HuH-7 (cell line): ENCODE data around the gene WT1.

Experiments
- DNase-seq: peaks from one replicate; pipeline ENCODE4 v3.0.0; 2011; ENCODE audit warnings: low spot score

The WT1 gene

DNA sequence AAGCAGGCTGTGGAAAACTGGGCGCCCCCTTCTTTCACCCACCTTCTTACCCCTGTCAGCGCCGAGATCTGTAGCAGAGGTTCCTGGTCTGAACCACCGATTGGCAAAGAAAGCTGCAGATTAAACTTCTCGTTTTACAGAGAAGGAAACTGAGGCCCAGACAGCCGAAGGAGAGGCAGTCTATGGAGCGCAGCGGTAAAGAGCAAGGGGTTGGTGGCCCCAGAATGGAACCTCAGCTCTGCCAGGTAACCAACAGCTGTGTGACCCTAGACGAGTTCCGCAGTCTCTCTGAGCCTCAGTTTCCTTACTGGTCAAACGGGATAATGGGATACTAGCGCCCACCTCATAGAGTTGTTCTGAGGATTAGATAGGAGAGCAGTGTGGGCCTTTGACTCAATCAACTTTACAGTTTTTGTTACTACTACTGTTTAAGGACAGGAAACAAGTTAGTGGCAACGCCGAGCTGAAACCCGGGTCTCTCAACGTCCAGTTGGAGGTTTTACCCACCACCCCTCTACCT, 3.1 kb upstream of the WT1 start:
- DNase-seq, result no peak

DNA sequence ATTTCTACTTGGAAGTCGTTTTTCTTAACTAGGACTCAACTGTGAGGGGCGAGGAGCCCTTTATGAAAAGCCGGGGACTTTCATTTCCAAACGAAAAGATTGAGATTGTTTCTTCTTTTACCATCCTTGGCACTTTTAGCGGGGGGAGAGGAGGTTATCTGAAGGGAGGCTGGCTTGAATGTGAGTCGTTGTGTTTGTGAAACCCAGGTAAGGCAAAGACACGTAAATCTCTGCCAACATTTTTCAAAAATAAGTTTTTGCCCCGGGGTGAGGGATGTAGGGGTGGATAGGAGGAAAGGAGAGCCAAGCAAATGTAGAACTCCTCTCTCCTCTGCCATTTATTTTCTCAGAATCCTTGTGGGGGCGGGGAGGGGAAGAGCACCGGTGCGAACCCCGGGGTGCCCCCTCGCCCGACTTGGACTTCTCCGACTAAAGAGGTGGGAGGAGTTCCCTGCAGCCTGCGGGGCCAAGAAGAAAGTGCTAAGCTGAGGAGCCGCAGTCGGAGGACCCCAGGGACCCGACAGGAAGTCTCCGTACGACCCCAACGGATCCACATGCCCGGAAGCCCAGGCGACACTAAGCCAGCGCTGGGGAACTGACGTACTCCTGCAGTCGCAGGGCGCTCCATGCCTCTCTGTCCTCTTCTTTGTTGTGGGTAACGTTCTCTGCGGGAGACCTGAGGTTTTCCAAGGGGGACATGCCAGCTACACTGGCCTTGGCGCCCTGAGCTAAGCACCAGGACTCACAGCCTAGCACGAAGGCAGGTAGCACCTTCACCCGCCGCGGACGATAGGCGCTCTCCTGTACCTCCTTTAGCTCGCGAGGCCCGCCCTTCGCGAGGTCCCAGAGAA, 2.4 kb upstream of the WT1 start:
- DNase-seq, result no peak

DNA sequence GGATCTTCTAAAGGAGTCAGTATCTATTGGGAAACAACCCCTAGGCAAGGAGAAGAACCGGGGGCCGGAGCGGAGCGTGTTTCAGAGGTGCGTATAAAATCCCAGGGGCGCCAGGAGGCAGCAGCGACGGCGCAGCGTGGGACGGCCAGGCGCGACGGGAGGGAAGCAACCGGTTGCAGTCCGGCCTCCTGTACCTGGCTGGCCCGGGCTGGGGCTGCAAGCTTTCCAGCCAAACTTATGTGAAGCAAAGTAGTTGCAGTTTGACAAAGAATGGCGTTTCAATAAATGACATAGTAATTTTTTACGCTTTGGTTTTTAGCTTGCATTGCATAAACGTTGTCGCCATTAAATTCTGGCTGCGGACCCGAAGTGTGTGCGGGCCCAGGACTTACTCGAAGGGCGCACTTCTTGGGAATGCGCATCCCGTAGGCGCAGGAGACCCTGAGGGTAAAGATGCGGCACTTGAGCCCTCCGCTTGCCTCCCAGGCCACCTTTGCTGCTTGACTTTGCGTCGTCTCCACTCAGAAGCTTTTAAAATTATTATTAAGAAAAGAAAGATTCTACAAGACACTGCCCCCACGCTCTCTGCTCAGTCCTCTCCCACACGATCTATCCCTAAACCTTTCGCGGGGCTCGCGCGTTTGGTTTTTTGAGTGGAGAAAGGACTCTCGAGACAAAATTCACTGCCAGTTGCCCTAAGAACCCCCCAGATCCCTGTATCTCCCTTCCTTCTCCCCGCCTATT, 1.6 kb upstream of the WT1 start:
- DNase-seq, result no peak

DNA sequence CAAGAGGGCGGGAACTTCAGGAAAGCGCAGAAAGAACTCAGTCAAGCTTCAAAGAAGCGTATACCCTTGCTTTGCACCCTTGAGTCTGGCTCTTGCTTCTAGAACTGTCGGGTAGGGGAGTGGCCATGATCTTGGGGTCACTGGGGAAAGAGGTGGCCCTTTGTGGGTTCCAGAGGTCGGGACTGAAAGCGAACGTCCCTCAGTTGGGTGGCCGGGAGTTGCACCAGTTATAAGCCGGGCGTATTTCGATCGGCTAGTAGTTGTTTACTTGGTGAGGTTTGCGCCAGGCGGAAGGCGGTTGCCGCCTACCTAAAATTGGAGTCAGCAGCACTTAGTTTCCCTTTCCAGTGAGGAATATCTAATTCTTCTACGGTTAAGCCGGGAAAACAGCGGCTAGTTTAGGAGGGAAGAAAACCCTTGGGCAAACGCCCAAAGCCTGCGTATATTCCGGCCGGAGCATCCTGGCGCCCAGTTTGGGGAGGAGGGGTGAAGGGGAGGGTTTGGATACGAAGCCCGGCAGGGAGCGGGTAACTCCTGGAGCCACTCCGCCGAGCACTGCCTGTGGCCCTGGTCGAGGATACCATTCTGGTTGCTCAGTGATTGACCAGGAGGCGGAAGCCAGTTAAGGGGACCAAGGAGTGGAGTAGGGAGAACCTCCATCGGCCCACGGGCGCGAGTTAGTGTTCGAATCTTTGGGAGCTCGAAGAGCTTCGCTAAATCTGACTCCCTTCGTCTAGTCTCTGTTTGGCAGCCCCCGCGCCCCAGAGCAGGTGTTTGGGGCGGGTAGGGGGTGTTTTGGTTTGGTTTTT, 807 bp upstream of the WT1 start:
- DNase-seq, result no peak

DNA sequence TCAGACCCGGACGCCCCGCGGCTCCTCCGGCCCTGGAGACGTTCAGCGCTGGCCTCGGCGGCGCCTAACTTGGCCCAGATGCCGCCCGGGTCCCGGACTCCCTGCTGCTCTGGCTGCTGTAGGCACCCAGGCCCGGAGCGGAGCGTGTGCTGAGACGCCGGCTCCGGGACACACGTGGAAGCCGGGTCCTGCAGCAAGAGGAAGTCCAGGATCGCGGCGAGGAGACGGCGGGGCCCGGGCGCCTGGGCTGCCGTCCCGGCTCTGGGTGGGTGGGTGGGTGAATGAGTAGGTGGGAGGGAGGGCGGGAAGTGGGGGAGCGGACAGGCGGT, 223 bp downstream of the WT1 start:
- DNase-seq, result no peak

DNA sequence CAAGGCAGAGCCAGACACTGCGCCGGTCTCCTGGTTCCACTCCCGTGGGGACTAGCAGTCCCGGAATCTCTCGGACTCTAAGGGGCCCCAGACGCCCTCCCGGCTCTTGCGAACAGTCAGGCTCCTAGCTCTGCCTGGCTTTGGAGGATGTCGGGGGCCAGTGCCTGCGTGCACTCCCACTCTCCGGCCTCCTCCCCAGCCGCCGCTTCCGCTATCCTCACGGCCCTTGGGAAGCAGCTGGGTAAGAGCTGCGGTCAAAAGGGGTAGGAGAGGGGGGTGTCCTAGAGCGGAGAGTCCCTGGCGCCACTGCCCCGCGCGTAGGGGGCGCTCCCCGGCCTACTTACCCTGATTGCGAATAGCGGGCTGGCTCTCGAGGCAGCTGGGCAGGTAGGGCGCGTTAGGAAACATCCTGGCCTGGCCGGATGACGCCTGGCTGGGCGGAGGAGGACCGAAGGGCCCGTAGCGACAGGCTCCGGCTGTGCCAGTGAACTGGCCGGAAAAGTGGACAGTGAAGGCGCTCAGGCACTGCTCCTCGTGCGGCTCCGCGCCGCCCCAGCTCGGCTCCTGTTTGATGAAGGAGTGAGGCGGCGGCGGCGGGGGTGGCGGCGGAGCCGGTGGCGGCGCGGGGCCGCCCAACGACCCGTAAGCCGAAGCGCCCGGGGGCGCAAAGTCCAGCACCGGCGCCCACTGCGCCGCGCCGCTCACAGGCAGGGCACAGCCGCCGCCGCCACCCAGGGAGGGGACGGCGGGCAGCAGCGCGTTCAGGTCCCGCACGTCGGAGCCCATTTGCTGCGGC, 785 bp downstream of the WT1 start:
- DNase-seq, result no peak

DNA sequence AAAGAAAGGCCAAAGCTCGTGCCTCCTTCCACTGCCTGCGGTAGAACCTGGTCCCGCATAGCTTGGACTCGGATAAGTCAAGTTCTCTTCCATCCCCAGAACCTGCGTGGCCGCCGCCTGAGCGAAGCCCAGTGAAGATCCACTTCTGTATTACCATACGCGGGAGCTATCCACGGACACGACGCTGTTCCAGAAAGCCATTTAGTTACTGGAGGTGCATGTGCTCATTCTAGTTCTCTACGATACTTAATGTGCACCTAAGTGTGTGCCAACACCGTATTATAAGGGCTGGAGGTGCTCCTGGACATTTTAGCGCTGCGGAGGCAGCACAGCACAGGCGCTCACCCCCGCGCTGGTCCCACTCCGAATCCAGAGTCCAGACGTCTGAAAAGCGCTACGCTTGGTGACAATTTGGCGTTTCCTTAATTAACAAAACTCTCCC, 1.4 kb downstream of the WT1 start:
- no peak for DNase-seq

DNA sequence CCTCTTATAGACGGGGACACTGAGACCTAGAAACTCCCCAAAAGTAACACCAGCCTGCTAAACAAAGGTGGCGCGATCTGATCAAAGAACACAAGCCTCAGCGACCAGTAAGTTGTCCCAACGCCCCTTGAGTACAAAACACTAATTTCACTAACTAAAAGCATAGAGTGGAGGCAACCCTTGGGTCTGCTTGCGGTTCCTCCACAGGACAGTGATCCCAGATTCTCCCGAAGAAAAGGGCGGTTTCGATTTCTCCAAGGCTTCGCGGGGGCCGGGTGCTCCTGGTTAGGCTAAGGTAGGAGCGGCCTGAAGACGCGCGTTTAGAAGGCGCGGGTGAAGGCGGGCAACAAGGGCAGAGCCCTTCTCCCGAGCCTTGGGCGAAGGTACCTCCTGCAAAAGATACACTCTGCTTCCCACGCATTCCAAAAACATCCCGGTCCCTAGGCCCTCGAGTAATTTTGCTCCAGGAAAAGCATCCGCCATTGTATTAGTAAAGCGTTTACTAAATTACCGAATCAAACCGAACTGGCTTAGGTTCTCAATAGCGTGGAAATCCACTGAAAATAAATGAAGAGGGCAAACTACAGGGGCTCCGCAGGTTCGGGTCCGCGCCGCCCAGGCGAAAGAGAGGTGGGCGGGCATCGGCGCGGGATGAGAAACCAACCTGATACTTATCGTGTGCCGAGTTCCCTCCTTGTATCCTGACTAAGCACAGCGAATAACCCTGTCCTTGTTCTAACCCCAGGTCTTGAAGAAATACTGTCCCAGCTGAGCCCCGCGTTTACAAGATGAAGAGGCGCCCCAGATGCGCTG, 2.0 kb downstream of the WT1 start:
- no peak for DNase-seq

DNA sequence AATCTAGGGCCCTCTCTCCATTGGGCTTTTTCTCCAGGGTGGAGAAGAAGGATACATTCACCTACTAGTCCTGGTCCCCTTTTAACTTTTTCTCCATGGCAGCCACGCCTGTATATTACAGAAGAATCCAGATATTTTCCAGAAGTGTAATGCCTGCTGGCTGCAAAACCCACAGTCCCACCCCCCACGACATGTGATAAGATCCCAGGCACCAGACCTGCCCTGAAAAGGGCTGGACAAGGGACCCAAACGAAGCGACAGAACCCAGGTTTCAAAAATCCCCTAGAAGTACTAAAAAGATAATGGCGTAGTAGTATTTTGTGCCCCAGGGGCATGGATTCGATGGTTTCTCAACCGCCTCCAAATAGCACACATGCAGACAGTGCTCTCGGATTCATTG, 2.8 kb downstream of the WT1 start:
- DNase-seq, result no peak

DNA sequence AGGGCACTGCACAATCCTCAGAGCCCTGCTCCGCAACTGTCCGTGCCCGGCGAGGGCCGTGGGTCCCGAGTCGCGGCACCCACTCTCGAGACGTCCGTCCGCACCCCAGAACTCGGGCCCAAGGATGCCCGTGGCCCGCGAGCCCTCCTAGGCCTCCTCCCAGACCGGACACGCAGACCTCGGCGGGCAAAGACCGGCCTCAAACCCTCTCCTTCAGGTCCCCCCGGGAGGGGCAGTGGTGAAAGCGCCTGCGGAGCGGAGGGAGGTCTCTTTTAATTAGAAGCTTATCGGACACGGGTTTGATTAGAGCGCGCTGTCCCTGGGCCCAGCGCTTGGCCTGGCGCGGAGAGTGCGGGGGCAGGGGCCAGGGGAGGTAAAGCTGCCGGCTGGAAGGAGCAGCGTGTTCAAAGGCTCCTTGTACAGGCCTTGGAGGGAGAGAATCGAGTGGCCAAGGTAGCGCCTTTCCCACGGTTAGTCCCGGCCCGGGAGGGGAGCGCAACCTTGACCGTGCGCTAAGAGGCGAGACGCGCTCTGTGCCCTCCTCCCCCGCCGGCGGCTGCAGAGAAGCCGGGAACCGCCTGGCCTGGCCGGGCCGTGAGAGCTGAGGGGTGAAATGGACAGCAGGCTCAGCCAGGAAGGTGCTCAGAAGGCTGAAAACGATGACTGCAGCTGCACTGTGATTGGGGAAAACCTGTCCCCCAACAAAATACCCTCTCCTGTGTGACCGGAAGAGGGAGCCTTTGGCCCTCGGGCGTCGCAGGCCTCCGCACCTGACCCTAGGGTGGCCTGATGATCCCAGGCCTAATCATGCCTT, 4.6 kb downstream of the WT1 start:
- no peak for DNase-seq

DNA sequence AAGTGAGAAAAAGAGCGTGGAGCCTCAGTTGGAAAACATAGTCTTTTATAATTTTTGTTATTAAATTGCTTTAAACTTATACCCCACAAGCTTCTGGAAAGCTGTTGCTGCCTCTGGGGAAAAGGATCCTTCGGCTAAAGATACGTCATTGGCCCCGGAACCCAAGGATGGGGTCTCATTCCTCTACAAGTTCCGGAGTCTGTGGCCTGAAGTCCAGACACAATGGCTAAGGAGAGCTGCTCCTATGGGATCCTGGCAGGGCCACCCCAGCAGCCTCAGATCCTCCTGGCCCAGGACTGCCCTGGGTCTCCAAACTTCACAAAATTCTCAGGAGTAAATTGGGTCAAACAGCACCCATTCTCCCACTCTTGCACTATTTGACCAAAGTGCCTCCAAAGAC, 5.9 kb downstream of the WT1 start:
- no peak for DNase-seq

DNA sequence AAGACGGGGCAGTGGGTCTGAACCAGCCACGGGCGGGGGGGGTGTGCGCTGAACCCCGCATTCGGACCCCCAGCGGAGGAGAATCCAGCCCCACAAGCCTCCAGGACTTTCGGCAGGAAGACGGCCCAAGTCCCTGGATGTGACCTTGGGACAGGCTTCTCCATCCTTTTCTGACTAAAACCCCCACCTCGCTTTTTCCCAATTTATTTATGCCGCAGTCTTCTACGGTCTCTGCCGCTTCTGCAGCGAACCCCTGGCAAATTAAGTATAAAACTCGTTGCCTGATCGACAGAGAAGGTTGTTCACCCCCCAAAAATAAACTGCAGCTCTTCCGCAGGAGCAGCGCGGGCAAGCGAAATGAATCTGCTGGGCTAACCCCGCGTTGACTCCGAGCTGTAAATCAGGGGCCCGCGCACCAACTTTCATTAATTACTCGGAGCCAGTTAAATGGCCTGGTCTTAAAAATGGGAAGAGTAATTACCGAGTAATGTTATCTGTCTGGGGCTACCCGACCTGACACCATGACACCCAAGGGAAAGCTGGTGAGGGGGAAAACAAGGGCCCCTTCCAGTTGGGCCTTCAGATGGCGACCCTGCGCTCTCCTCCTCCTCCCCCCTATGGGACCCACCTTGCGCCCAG, 6.6 kb downstream of the WT1 start:
- DNase-seq, result no peak

DNA sequence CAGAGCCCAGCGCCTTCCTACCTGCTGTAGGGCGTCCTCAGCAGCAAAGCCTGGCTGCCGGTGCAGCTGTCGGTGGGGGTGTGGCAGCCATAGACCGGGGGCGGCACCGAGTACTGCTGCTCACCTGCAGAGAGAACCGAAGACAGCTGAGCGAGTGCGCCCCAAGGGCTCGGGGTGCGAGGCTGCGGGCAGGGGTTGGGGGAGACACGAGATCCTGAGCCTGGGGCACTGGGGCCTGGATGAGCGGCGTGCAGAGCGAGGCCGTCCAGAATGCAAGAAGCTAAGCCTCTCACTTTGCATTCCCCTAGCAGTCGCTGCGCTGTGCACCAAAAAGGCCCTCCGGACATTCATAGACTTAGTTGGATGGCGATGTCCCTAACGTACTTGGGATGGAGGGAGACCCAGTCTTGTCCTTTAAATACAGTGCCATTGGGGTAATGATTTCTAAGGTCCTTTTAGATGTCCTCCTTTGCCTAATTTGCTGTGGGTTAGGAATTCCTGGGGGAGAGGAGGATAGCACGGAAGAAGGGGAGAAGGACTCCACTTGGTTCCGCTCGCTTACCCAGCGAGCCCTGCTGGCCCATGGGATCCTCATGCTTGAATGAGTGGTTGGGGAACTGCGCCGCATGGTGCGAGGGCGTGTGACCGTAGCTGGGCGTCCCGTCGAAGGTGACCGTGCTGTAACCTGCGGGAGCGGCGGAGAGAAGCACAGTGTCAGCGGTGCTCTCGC, 7.2 kb downstream of the WT1 start:
- DNase-seq, result no peak

DNA sequence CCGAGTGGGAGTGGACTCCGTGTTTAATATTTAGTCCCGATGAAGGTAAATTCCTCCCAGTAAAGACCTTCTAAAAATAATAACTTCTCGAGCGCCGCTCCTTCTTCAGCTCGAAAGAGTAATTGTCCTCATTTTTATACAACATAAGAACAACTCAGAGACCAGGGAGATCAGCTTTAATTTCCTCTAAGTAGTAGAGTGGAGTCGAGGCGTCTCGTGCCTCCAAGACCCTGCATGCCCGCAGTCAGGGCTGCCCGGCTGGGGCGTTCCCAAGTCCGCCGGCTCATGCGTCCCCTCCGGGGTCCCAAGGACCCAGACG, 7.8 kb downstream of the WT1 start:
- DNase-seq, result no peak

DNA sequence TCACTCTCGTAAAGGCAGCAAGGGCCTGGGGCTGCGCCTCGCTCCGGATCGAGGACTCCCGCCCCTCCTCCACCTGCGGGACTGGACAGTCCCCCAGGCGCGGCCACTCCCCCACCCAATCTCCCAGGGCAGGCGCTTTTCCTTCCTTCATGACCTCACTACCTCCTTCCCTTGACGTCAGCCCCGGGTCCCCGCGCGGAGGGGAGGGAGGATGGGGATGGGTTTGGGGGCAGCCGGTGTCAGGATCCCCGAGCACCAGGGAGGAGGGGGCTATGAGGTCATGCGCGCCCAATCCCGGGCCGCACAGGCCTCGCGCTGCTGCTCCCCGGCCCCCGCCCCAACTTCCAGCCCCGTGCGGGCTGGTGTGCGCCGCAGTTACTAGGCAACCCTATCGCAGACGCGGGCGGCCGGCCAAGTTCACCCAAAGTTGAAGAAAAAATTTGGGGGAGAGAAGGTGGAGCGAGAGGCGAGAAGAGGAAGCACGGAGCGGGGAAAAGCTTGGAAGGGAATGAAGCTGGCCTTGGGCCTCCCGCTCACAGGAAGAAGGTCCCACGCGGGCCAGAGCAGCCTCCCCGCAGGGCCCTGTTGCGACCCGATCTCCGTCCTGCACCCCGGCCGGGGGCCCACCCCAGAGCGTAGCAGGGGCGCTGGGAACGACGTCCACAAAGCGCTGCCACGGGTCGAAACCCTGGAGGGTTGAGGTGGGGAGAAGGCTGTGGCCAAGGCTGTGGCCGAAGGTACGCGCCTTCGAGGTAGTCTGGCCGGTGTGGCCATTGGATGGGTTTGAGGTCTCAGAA, 8.3 kb downstream of the WT1 start:
- no peak for DNase-seq

DNA sequence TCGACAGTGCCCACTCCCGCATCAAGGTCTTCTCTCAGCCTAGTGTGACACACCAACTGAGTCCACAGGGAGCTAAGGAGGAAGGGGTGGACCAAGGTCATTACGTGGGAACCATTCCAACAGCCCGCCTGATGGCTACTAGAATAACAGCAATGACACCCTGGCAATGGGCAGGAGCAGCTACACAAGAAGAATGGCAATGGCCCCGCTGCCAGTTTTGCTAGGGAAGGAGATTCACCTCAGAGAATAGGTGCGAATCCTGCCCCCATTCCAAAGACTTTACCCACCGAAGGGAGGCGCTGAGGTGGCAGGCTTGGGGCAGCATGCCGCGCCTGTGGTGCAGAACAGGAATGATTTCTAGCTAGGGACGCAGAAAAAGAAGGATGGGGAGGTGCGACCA, 9.1 kb downstream of the WT1 start:
- no peak for DNase-seq

DNA sequence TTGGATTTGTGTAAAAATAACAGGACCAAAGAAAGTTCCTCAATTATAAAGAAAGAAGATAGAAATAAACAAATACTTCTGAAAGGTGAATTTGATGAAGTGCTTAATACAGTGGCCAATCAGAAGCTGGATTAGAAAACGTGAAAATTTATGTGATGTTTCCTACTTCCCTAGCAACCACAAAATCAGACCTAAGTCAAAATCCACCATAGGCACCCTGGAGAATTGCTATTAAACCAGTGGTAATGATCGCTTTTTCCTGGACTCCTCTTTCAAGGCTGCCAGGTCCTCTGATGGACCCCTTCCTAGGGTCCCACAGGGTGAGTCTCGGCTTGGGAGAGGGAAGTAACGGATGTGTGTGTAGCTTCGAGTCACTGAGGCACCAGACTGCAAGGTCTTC, 9.6 kb downstream of the WT1 start:
- no peak for DNase-seq

DNA sequence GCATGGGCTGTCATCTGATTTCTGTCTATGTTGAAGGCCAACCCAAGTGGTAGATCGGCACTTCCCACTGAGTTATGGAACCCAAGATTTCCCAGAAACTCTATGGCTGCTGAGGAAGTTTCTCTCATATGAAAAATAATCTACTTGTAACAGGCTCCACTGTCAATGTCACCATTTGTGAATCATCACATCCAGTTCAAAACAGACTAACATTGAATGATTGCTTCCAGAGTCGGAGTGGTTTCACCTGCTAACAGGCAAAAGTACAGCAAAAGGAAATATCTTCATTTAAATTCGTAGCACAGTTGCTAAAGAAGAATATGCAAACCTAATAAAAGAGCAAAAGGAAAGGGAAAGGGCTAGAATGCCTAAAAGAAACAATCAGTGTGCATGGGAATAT, 12.8 kb downstream of the WT1 start:
- DNase-seq, result no peak
